Stimulated activated CD8-positive, alpha-beta memory T cell treated with anti-CD3 and anti-CD28 coated beads, Interleukin-15, amount 100 ng/mL, for 4 hours (primary cell): ENCODE results near the gene SPSB1.

Source experiments
- DNase-seq, 2 donors: peaks; one replicate each; pipeline ENCODE4 v3.0.0-alpha.2; 2020; ENCODE audit warnings: low read depth in 2 of 2

Gene SPSB1

GRCh38 chr1:9300573-9300972, 7.9 kb downstream of the SPSB1 start:
- no peak for DNase-seq

- no peak for DNase-seq
Measured at GRCh38 chr1:9302745-9303524, 10.2 kb downstream of the SPSB1 start.

- DNase-seq, result no peak
Measured at GRCh38 chr1:9303916-9304315, 11.2 kb downstream of the SPSB1 start.

- DNase-seq, result no peak
Measured at GRCh38 chr1:9305216-9305615, 12.5 kb downstream of the SPSB1 start.

- no peak for DNase-seq
Measured at GRCh38 chr1:9306006-9306405, 13.3 kb downstream of the SPSB1 start.

- DNase-seq, result no peak
Measured at GRCh38 chr1:9307303-9307702, 14.6 kb downstream of the SPSB1 start.

- no peak for DNase-seq
Measured at GRCh38 chr1:9308236-9308785, 15.6 kb downstream of the SPSB1 start.

- no peak for DNase-seq
Measured at GRCh38 chr1:9309080-9309479, 16.4 kb downstream of the SPSB1 start.

GRCh38 chr1:9309991-9310390, 17.3 kb downstream of the SPSB1 start:
- DNase-seq, result no peak

GRCh38 chr1:9311029-9311428, 18.3 kb downstream of the SPSB1 start:
- DNase-seq, result no peak

- no peak for DNase-seq
Measured at GRCh38 chr1:9311479-9311878, 18.8 kb downstream of the SPSB1 start.

GRCh38 chr1:9312168-9312720, 19.6 kb downstream of the SPSB1 start:
- no peak for DNase-seq

- DNase-seq, result no peak
Measured at GRCh38 chr1:9313576-9313975, 20.9 kb downstream of the SPSB1 start.

- no peak for DNase-seq
Measured at GRCh38 chr1:9314111-9314510, 21.4 kb downstream of the SPSB1 start.

GRCh38 chr1:9314711-9315379, 22.2 kb downstream of the SPSB1 start:
- DNase-seq, result no peak

GRCh38 chr1:9315411-9316079, 22.9 kb downstream of the SPSB1 start:
- no peak for DNase-seq

- no peak for DNase-seq
Measured at GRCh38 chr1:9316080-9316444, 23.4 kb downstream of the SPSB1 start.

GRCh38 chr1:9316512-9316911, 23.8 kb downstream of the SPSB1 start:
- no peak for DNase-seq

GRCh38 chr1:9317072-9317471, 24.4 kb downstream of the SPSB1 start:
- DNase-seq, result no peak

- DNase-seq, result no peak
Measured at GRCh38 chr1:9317591-9318417, 25.1 kb downstream of the SPSB1 start.

GRCh38 chr1:9319208-9319788, 26.6 kb downstream of the SPSB1 start:
- DNase-seq, result no peak
